HG03025 (cell line): ENCODE results near the gene EZH2.

Experiments used
- ATAC-seq: cut with Tn5 transposase; IDR thresholded peaks from one replicate; pipeline ENCODE4 v1.9.1; 2021; ENCODE audit warnings: mild to moderate bottlenecking, moderate library complexity; ENCODE audit not compliant: unreplicated experiment, low FRiP score

Gene EZH2

GRCh38 chr7:148814922-148815559 is 69.0 kb downstream of the EZH2 start:
- ATAC-seq, result no peak

GRCh38 chr7:148813890-148814289 is 70.2 kb downstream of the EZH2 start:
- ATAC-seq, result no peak

- no peak for ATAC-seq
Observed at GRCh38 chr7:148811892-148812291, 72.2 kb downstream of the EZH2 start.

GRCh38 chr7:148809856-148810255 is 74.2 kb downstream of the EZH2 start:
- ATAC-seq, result no peak

DNA sequence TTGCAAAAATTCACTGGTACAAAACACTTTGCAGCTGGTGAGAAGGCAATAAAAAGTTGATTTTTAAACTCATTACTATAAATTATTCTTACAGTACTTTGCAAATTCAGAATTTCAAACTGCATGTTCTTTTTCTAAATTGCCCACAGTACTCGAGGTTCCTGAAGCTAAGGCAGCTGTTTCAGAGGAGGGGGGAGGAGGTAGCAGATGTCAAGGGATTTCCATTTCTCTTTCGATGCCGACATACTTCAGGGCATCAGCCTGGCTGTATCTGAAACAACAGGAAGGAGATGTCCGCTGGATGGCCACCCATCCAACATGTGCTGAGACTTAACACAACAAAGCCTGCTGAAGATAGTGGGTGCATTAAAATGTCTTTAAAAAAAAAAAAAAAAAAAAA is 76.7 kb downstream of the EZH2 start:
- no peak for ATAC-seq

DNA sequence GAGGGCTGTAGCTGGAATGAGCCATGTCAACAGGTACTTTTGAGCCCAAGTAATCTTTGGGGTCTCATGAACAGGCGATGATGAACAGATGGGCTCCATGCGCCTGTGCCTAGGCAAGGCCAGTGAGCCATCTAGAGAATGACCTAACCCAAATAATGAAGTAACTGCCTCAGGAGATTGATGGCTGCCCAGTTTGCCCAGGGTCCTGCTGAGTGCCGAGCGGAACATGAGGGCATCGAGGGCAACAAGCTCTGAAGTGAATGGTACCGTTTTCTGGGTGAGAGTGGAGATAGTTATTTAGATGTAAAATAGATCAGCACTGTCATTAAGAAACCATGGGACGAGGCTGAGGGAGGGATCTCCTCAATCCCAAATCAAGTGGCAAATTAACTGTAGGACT is 77.9 kb downstream of the EZH2 start:
- no peak for ATAC-seq

GRCh38 chr7:148804343-148805235 is 79.5 kb downstream of the EZH2 start:
- ATAC-seq, result no peak

DNA sequence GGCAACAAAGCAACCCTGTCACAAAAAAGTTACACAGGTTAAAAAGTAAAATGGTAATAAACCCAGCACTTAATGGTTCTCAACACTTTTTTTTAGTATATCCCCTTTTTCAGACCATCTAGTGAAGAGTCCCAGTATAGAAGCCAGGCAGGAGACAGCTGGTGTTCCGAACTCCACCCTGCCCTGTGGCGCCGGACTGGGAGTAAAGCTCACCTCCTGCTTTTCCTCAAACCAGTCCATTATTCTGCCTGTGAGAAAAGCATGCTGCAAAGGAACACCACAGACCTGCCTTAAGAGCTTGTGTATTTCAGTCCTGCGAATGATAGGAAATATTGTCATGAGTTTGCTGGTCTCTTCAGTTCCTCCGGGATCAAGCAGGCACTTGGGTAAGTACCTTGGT is 81.0 kb downstream of the EZH2 start:
- no peak for ATAC-seq

GRCh38 chr7:148802101-148802493 is 82.0 kb downstream of the EZH2 start:
- ATAC-seq, result no peak

GRCh38 chr7:148800677-148801076 is 83.4 kb downstream of the EZH2 start:
- no peak for ATAC-seq

DNA sequence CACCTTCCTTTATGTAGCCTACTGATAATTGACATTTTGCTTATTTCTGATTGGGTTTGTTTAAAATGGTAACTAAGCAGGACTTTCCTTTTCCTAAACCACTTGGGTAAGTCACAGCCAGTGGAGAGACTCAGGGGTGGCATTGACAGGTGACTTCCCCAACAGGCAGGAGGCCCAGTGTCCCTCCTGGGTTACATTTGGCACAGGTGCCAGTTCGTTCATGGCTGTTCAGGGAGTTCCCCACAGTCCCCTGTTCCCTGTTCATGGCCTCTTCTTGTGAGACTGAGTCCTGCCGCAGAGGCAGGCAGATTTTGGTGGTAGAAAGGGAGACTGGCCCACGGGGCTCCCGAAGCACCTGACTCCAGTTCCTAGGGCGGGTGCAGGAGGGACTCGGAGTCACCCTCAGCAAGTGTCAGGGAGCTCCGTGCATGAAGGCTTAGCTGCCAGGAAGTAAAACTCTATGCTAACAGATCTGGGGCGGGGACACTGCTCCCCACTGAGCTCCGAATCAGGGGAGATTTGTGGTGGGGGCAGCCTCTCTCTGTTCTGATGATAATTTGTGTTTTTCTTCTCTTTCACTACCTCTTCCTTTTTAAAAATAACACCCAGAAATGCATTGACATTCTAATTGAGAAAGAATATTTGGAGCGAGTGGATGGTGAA is 84.1 kb downstream of the EZH2 start:
- no peak for ATAC-seq

DNA sequence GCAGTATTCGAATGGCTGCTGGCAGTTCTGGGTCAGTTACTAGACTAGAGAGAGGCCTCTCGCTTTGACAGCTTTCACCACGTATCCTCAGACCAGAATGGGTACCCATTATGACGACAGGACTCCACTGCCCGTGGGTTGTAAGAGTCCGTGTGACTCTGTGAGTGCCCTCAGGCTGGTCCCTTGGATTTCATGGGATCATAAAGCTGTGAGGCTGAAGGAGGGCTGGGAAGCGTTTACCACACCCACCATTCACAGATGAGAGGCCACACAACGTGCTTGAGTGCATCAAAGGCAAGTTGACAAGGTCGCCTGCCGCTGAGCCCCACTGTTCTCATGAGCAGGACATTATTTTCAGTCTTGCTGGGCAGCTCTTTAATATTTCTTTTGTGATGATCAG is 87.2 kb downstream of the EZH2 start:
- ATAC-seq, result no peak

DNA sequence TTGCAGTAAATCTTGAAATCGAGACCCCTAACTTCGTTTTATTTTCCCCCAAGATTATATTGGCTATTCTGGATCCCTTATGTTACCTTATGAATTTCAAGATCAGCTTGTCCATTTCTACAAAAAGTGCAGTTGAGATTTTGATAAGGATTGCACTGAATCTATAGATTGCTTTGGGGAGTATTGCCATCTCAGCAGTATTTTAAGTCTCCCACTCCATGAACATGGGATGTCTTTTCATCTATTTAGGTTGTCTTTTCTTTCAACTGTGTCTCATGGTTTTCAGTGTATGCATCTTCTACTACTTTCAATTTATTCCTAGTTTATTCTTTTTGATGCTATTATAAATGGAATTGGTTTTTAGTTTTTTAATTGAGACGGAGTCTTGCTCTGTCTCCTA is 89.6 kb downstream of the EZH2 start:
- ATAC-seq, result no peak

DNA sequence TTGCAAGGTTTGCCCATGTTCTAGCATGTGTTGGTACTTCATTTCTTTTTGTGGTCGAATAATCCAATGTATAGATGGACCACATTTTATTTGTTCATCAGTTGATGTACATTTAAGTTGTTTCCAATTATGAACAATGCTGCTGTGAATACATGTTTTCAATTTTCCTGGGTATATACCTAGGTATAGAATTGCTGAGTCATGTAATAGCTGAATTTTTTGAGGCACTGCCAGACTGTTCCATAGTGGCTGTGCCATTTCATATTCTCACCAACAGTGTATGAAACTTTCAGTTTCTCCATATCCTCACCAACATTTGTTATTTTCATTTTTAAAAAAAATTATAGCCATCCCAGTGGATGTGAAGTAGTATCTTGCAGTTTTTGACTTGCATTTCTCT is 90.5 kb downstream of the EZH2 start:
- no peak for ATAC-seq

- no peak for ATAC-seq
Observed at GRCh38 chr7:148791546-148791945, 92.5 kb downstream of the EZH2 start.

DNA sequence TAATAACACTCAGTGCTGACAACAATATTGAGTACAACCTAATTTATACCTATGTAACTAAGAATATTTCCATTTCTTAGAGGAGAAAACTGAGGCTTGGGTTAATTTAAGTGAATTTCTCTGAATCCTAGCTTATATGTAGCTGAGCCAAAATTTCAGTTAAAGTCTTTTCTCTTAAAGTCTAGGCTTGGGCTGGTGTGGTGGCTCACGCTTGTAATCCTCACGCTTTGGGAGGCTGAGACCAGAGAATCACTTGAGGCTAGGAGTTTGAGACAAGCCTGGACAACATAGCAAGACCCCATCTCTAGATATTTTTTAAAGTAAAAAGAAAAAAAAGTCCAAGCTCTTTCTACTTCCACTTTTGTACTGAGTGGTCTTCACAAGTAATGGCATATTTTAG is 93.2 kb downstream of the EZH2 start:
- no peak for ATAC-seq

- no peak for ATAC-seq
Observed at GRCh38 chr7:148790131-148790726, 93.9 kb downstream of the EZH2 start.

- ATAC-seq, result no peak
Observed at GRCh38 chr7:148789220-148789619, 94.9 kb downstream of the EZH2 start.

GRCh38 chr7:148787571-148788295 is 96.4 kb downstream of the EZH2 start:
- no peak for ATAC-seq

DNA sequence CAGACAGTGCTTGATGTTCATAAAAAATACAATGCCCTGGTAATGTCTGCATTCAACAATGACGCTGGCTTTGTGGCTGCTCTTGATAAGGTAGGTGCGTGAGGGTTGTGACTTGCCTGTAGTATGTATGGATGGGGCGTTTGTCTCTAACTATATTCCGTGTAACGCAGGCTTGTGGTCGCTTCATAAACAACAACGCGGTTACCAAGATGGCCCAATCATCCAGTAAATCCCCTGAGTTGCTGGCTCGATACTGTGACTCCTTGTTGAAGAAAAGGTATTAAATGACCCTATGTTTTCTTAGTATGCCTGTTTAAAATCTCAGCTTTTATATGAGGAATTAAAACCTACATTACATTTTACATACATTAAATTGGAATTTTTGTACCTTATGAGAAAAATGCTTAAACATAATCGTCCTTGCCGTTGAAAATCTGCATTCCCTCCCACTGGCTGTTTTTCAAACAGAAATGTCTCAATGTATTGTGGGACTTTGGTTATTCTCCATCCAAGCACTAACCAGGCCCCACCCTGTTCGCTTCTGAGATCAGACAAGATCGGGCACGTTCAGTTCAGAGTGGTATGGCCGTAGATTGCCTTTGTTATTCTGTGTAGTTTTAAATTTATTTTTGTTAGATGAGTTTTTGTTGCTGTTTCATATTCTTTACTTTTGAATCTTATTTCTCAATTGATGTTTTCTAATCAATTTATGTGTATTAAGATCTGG is 100.1 kb downstream of the EZH2 start:
- ATAC-seq, result no peak
